CD4-positive, alpha-beta T cell treated with Interleukin-17A for 1 hour (primary cell): ENCODE measurements around the gene PRAMEF5.
"Not testable (repeated sequence)": the region's sequence is repeated elsewhere in the genome, so short reads cannot be mapped to it uniquely, and the experiment has no call there.

Source experiments
- DNase-seq: peaks from one replicate; pipeline ENCODE4 v3.0.0-alpha.2; 2020

Gene PRAMEF5

DNA sequence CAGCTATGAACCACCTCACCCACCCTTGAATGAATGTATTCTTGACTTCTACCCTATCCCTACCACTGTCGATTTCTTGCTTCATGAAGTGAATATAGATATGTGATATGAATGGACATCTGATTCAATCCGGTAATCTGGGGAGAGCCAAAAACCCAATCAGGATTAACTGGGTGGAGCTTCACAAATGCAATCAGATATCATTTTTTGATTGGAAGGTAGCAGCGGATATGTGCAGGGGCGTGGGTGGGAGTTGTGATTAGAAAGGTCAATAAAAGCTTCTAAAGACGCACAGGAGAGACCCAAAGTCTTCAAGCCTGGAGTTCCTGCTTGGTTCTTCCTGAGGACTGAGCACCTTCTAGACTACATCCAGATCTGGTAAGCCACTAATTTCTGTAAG lies at the start of gene PRAMEF5:
Gene PRAMEF5, plus strand, starts transcription at position 301 of the 400 bp plus-strand sequence. CDS start 5,071 bp downstream, outside the sequence.
- not testable (repeated sequence) for DNase-seq

DNA sequence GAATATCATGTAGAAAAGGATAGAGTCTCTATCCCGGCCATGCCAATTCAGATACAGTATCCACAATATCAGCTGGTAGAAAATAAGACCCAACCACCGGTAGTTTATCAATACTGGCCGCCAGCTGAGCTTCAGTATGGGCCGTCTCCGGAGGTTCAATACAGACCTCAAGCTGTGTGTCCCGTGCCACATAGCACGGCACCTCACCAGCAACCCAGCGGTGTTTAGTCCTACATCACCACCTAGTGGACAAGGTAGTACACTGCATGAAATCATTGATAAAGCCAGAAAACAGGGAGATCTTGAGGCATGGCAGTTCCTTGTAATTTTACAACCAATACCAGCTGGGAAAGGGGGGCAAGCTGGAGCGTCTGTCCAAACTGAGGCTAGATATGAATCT lies 45.3 kb upstream of the PRAMEF5 start:
- not testable (repeated sequence) for DNase-seq

DNA sequence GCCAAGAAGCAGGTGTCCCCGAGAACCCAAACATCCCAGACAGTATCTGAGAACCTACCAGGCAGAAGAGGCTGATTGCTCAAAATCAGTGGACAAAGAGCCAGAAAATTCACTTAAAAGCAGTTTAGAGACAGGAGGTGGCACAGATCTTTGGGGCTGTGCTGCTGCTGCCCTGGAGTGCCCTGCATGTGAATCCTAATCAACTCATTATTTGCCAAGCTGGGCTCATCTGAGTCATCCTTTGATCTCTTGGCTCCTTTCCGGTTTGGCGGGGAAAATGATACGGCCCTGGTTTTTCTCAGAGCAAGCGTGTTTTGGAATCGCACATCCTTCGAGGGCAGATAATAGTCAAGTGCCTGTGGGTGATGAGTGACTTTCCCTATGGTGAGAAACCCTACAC lies 37.4 kb upstream of the PRAMEF5 start:
- DNase-seq: not testable (repeated sequence)

DNA sequence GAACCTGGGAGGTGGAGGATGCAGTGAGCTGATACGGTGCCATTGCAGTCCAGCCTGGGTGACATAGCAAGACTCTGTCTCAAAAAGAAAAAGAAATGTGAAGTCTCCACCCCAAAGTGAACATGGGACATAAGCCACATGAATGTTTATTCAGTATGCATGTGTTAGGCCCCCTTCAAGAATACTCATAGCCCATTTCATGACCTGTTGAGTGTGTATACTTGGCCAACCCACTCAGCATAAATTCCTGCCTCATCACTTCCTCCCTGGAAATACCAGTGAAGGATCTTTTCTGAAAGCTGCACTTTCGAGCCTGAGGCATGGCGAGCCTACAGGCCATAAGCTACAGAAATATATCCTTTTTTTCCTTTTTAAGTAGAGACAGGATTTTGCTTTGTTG lies 34.8 kb upstream of the PRAMEF5 start:
- not testable (repeated sequence) for DNase-seq

GRCh38 chr1:13222788-13223187 lies 31.2 kb upstream of the PRAMEF5 start:
- DNase-seq: not testable (repeated sequence)

- DNase-seq: no peak
Observed at GRCh38 chr1:13224480-13225060, 29.4 kb upstream of the PRAMEF5 start.

GRCh38 chr1:13225675-13226204 lies 28.3 kb upstream of the PRAMEF5 start, which contains the start of gene PRAMEF18:
Gene PRAMEF18, minus strand, starts transcription at chr1:13226154. Its CDS starts 48 bp downstream, at chr1:13226106.
- DNase-seq: not testable (repeated sequence)

DNA sequence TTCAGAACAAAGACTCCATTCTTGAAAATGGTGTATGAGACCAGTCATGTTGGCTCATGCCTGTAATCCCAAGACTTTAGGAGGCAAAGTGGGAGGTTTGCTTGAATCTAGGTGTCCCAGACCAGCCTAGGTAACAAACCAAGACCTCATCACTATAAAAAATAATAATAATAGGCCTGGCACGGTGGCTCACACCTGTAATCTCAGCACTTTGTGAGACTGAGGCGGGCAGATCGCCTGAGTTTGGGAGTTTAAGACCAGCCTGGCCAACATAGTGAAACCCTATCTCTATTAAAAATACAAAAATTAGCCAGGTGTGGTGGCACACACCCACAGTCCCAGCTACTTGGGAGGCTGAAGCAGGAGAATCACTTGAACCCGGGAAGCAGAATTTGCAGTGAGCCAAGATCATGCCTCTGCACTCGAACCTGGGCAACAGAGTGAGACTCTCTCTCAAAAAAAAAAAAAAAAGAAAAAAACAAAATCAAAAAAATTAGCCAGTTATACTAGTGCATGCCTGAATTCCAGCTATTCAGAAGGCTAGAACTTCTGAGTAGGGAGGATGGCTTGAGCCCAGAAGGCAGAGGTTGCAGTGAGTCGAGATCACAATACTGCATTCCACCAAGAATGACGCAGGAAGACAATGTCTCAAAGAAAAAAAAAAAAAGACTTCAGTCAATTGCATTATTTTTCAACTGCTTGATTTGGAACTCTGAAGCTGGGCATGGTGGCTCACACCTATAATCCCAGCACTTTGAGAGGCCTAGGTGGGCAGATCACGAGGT lies 26.5 kb upstream of the PRAMEF5 start:
- not testable (repeated sequence) for DNase-seq

- DNase-seq: peak; percentile 19
Observed at GRCh38 chr1:13228343-13228781, 25.6 kb upstream of the PRAMEF5 start.

GRCh38 chr1:13230096-13230495 lies 23.9 kb upstream of the PRAMEF5 start:
- DNase-seq: not testable (repeated sequence)

DNA sequence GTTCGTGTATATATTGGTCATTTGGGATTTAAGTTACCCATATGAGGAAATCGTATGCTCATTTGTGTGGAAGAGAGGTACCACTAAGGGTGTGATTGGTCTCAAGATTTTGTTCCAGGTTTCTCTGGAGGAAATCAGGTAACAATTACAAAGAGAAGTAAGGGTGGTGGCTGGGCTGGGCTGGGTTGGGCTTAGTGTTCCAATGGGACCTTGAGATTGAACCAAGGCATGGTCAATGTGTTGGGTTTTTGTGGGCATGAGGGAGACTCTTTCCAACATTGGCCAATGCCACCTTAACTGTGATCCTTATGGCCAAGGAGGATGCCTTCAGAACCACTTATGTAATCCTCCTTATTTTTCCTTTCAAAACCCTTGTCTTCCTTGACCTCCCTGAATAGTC lies 23.4 kb upstream of the PRAMEF5 start:
- not testable (repeated sequence) for DNase-seq

GRCh38 chr1:13231061-13231750 lies 22.8 kb upstream of the PRAMEF5 start:
- not testable (repeated sequence) for DNase-seq

GRCh38 chr1:13232056-13232455 lies 21.9 kb upstream of the PRAMEF5 start:
- DNase-seq: not testable (repeated sequence)

- not testable (repeated sequence) for DNase-seq
Observed at GRCh38 chr1:13234057-13234456, 19.9 kb upstream of the PRAMEF5 start.

DNA sequence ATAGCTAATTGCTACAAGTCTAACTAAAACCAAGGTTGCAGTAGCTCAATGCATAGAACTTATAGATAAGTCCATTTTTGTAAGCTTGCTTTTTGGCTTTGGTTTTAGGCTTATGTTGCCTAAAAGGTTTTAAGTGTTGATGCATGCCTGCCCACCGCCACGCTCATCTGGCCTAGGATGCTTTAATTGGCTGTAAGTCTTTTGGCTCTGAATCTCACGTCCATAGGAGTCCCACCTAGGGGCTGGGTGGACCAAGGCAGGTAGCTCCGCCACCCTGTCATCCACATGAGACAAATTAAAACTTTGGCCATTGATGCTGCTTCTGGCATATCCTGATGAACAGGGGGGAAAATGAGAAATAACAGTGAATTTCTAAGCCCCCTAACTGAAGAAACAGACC lies 16.4 kb upstream of the PRAMEF5 start:
- not testable (repeated sequence) for DNase-seq

DNA sequence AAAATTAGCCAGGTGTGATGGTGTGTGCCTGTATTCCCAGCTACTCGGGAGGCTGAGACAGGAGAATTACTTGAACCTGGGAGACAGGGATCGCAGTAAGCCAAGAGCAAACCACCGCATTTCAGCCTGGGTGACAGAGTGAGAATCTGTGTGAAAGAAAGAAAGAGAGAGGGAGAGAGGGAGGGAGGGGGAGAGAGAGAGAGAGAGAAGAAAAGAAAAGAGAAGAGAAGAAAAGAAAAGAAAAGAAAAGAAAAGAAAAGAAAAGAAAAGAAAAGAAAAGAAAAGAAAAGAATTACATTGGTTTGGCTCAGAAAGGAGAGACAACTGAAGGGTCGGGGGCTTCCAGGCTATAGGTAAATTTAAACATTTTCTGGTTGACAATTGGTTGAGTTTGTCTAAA lies 14.4 kb upstream of the PRAMEF5 start:
- not testable (repeated sequence) for DNase-seq

DNA sequence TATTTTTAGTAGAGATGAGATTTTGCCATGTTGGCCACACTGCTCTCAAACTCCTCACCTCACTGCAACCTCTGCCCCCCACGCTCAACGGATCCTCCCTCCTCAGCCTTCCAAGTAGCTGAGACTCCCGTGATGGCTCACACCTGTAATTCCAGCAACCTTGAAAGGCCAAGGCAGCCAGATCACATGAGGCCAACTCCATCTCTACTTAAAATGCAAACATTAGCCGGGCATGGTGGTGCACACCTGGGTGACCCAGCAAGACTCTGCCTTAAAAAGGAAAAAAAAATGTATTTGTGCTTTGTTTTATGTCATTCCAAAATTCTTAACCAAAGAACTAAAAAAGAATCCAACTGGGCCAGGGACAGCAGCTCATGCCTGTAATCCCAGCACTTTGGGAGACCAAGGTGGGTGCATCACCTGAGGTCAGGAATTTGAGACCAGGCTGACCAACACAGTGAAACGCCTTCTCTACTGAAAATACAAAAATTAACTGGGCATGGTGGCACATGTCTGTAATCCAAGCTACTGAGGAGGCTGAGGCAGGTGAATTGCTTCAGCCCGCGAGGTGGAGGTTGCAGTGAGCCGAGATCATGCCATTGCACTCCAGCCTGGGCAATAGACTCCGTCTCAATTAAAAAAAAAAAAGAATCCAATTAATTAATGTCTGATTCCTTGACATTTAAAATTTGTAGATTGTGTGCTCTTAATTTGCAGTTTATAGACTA lies 10.3 kb upstream of the PRAMEF5 start:
- not testable (repeated sequence) for DNase-seq

- DNase-seq: not testable (repeated sequence)
Observed at GRCh38 chr1:13245841-13246553, 8.0 kb upstream of the PRAMEF5 start.

DNA sequence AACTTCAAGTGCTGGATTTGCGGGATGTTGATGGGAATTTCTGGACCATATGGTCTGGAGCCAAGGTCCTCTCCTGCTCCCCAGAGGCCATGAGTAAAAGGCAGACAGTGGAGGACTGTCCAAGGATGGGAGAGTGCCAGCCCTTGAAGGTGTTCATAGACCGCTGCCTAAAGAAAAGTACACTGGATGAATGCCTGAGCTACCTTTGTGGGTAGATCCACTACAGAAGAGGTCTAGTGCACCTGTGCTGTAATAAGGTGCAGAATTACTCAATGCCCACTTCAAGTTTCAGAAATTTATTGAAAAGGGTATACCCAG lies 7.5 kb upstream of the PRAMEF5 start:
- not testable (repeated sequence) for DNase-seq

- DNase-seq: not testable (repeated sequence)
Observed at GRCh38 chr1:13247122-13247521, 6.9 kb upstream of the PRAMEF5 start.

- DNase-seq: not testable (repeated sequence)
Observed at GRCh38 chr1:13265124-13265523, 11.1 kb downstream of the PRAMEF5 start.

DNA sequence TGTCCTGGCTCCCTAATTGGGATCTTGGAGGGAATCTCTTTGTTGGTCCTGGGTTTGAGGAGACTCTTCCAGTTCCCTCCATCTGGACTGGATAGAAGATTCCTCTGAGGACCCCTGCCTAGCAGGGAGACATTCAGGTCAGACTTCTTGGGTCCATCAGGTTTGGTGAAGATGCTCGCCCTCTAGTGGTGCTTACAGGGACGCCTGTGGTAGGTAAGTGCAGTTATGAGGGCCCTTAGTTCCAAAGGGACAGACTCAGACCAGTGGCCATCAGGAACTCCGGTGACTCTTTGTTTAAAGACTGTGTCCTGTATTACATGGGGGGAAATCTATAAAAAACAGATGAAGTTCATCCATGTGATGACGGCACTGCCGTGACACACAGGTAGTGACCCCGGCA lies 23.0 kb downstream of the PRAMEF5 start:
- not testable (repeated sequence) for DNase-seq
